SK-N-MC (cell line): Measurements from ENCODE around the gene LRCOL1.

Experiments
- EZH2 ChIP-seq: fragments of 200-600 bp; sonication (generic); IDR thresholded peaks from one replicate; pipeline ENCODE4 v1.6.1; 2017; ENCODE audit warnings: antibody characterized with exemption
- FOXP2 ChIP-seq: optimal IDR thresholded peaks from 2 replicates; pipeline ENCODE3; 2011; ENCODE audit warnings: mild to moderate bottlenecking, moderate library complexity; ENCODE audit not compliant: insufficient read depth; ENCODE audit errors: extremely low read length, control extremely low read depth
- POLR2AphosphoS5 ChIP-seq: IDR thresholded peaks from 2 replicates; pipeline ENCODE4 v1.6.1; 2012; ENCODE audit warnings: mild to moderate bottlenecking, low read depth, low read length, borderline replicate concordance

DNA sequence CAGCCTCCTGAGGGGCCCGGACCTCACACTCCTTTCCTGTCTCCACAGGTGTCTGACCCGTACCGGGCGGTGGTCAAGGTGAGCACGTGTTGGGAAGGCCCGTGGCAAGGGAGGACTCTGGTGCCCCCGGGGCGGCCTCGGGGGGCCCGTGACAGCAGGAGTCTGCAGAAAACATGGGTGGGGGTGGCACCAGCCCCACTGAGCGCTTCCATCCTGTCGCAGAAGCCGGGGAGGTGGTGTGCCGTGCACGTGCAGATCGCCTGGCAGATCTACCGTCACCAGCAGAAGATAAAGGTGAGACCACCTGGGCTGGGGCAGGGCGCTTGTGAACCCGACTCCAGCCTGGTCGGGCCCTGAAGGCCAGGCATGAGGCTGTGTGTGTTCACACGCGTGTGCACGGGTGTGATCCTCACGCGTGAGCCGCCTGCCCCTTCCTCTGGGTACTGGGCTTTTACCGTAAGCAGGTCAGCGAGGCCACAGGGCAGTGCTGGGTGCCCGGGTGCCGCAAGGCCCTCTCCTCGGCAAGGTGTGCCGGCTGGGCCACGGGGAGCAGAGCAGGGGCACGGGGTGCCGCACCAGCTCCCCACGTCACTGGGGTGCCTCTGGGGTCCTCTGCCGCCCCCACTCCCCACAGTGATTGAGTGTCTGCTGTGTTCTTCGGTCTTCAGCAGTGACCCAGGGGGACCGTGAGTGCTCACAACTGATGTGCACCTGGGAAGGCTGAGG lies 35.9 kb downstream of the LRCOL1 start:
- no peak for TF ChIP-seq FOXP2
- TF ChIP-seq EZH2 = no peak
- TF ChIP-seq POLR2AphosphoS5 = no peak
